Coronary artery (tissue), 2 donors: Measurements from ENCODE around the gene PACSIN2.

Experiments
- DNase-seq: peaks from one replicate; pipeline ENCODE4 v3.0.0-alpha.2; 2017; ENCODE audit warnings: low spot score
- H3K27ac ChIP-seq, 2 donors: fragments of 200-600 bp; sonication (generic); one replicate each; pipeline ENCODE4 v1.5.1; 2016 to 2019
- H3K4me3 ChIP-seq: fragments of 200-600 bp; sonication (generic); 2 replicates; pipeline ENCODE4 v1.5.1; 2016; ENCODE audit warnings: mild to moderate bottlenecking, moderate library complexity
- TF ChIP-seq, protein P1 (sequence below): fragments of 200-600 bp; sonication (generic); IDR thresholded peaks from one replicate; pipeline ENCODE4 v1.5.1; 2019; ENCODE audit warnings: antibody characterized with exemption

The PACSIN2 gene

DNA sequence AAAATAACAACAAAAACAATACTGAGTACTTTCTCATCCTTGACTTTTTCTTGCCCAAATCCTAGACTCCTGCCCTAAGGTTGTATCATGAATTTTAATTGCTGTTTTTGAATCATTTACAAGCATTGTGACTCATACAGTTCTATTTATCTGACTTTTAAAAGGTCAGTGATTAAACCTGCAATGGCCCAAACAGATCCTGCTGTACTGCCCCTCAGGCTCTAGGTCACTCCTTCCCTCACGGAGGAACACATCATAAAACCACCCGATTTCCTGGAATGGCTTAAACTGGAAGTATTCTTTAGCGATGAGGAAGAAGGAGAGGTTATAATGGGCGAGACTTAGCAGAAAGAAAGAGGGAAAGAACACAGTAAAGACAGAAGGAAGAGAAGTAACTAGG is 170.2 kb downstream of the PACSIN2 start:
- DNase-seq = no peak
- Histone ChIP-seq H3K4me3 (no peak overlapping the region), H3K27ac (no peak overlapping the region)
- TF ChIP-seq, protein P1, sequence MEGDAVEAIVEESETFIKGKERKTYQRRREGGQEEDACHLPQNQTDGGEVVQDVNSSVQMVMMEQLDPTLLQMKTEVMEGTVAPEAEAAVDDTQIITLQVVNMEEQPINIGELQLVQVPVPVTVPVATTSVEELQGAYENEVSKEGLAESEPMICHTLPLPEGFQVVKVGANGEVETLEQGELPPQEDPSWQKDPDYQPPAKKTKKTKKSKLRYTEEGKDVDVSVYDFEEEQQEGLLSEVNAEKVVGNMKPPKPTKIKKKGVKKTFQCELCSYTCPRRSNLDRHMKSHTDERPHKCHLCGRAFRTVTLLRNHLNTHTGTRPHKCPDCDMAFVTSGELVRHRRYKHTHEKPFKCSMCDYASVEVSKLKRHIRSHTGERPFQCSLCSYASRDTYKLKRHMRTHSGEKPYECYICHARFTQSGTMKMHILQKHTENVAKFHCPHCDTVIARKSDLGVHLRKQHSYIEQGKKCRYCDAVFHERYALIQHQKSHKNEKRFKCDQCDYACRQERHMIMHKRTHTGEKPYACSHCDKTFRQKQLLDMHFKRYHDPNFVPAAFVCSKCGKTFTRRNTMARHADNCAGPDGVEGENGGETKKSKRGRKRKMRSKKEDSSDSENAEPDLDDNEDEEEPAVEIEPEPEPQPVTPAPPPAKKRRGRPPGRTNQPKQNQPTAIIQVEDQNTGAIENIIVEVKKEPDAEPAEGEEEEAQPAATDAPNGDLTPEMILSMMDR = no peak

DNA sequence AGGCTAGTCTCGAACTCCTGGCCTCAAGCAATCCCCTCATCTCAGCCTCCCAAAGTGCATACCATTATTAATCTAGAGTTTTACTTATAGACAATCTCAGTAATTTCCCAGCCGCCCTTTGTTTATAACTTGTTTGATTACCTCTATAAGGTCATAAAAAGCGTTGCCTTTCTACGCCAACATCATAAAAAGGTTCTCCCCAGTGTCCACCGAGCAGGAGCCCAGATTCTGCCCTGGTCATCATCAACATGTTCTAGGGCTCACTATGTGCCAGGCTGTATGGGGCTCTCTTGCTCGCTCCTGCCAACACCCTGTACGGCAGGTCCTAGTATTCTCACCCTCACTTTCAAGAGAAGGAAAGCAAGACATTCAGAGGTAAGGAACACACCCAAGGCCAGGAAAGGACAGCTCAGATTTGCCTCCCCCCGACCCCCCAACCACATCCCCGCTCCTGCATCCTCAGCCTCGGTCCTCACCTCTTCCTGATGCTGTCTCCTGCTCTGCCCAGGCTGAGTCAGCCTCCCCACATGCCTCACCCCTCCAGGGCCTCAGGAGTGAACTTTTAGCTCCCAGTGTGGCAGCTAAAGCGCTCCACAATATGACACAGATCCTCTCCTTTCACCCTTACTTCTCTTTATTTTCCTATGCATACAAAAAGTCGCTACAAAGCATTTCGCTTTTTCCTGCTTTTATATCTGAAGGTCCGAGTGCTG is 172.1 kb downstream of the PACSIN2 start:
- no peak overlapping the region for H3K4me3 ChIP-seq
- DNase-seq = no peak
- TF ChIP-seq, protein P1 = no peak
- H3K27ac ChIP-seq = no peak overlapping the region

DNA sequence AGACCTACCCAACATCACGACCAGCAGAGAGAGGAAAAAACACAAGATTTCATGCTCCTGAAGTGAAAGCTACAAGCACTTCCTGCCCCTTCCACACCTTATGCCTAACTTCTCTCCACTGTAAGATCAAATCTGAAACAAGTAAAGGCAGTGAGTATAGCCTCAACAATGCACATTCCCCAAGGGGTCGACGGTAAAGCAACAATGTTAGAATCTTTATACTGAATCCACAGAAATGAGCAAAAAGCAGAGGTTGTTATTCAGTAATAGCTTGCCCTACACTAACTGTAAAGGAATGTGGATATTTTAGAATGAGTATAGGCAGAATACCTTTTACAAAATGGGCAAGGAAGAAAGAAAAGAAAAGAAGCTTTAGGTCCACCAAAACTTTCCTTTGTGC is 173.5 kb downstream of the PACSIN2 start:
- DNase-seq = no peak
- TF ChIP-seq, protein P1 = no peak
- Histone ChIP-seq H3K27ac (no peak overlapping the region), H3K4me3 (no peak overlapping the region)

DNA sequence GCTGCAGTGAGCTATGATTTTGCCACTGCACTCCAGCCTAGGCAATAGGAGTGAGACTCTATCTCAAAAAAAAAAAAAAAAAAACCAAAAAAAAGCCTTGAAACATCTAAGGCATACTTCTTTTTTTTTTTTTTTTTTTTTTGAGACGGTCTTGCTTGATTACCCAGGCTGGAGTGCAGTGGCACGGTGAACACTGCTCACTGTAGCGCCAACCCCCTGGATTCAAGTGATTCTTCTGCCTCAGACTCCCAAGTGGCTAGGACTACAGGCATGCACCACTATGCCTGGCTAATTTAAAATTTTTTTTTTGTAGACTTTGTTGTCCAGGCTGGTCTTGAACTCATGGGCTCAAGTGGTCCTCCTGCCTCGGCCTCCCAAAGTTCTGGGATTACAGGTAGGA is 177.4 kb downstream of the PACSIN2 start:
- Histone ChIP-seq H3K27ac (no peak overlapping the region), H3K4me3 (no peak overlapping the region)
- TF ChIP-seq, protein P1 = no peak
- no peak for DNase-seq

DNA sequence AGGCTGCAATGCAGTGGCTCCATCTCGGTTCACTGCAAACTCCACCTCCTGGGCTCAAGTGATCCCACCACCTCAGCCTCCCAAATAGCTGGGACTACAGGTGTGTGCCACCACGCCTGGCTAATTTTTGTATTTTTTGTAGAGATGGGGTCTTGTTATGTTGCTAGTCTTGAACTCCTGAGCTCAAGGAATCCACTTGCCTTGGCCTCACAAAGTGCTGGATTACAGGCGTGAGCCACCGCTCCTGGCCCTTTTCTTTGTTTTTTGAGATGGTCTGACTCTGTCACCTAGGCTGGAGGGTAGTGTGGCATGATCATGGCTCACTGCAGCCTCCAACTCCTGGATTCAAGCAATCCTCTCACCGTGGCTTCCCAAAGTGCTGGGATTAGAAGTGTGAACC is 178.9 kb downstream of the PACSIN2 start:
- no peak overlapping the region for H3K27ac ChIP-seq
- DNase-seq = no peak
- no peak overlapping the region for H3K4me3 ChIP-seq
- TF ChIP-seq, protein P1 = no peak

DNA sequence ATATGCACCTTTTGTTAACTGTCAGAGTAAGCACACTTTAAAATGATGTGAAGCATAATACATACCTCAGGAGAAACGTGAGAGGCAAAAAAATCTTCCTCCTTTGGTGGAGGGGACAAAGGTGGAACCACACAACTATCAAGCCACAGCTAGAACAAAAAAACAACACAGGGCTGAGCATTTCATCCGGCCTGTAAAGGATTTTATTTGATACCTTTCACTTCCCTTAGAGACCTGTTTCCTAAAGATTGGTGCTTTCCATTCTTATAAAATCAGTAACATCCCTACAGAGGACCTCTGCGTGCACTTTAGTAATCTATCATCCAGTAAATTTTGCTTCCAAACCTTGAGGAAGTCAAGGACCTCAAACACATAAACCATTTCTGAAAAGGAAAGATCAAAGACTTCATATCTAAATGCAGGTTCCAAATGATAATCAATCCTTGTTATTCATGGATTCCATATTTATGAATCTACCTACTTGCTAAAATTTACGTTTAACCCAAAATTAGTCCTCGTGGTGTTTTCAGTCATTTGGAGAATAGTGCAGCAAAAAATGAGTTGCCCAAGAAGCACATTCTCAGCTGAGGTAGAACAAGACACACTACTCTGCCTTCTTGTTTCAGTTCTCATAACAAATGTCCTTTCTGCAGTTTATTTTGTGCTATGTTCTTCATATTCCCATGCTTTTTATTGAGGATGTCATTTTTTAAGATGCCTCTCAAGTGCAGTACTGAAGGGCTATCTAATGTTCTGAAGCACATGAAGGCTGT is 180.6 kb downstream of the PACSIN2 start:
- H3K27ac ChIP-seq = no peak overlapping the region
- no peak overlapping the region for H3K4me3 ChIP-seq

More for the DNA sequence above, 180.6 kb downstream of the PACSIN2 start:
- TF ChIP-seq, protein P1 = no peak
- DNase-seq = no peak
